GM21825 (cell line): ENCODE results near the gene PIAS4.
"Not testable (repeated sequence)": the region's sequence is repeated elsewhere in the genome, so short reads cannot be mapped to it uniquely, and the experiment has no call there.

Source experiments
- ATAC-seq: cut with Tn5 transposase; IDR thresholded peaks from one replicate; pipeline ENCODE4 v1.9.1; 2021; ENCODE audit warnings: mild to moderate bottlenecking, moderate library complexity; ENCODE audit not compliant: unreplicated experiment

Gene PIAS4

DNA sequence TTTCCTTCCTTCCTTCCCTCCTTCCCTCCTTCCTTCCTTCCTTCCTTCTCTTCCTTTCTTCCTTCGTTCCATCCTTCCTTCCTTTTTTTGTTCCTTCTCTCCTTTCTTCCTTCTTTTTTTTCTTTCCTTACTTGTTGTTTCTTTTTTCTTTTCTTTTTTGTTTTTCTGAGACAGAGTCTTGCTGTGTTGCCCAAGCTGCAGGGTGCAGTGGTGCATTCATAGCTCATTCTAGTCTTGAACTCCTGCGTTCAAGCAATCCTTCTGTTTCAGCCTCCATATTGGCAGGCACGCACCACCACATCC lies 16.8 kb upstream of the PIAS4 start:
- ATAC-seq = no peak

DNA sequence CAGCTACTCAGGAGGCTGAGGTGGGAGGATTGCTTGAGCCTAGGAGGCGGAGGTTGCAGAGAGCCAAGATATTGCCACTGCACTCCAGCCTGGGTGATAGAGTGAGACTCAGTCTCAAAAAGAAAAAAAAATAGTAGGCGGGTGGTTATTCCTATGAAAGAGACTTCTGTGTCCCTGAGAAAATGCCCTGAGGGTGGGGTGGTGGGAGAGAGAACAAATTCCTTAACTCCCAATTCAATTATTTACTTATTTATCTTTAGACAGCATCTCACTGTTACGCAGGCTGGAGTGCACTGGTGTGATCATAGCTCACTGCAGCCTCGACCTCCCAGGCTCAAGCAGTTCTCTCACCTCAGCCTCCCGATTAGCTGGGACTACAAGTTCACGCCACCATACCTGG lies 11.9 kb upstream of the PIAS4 start:
- no peak for ATAC-seq

DNA sequence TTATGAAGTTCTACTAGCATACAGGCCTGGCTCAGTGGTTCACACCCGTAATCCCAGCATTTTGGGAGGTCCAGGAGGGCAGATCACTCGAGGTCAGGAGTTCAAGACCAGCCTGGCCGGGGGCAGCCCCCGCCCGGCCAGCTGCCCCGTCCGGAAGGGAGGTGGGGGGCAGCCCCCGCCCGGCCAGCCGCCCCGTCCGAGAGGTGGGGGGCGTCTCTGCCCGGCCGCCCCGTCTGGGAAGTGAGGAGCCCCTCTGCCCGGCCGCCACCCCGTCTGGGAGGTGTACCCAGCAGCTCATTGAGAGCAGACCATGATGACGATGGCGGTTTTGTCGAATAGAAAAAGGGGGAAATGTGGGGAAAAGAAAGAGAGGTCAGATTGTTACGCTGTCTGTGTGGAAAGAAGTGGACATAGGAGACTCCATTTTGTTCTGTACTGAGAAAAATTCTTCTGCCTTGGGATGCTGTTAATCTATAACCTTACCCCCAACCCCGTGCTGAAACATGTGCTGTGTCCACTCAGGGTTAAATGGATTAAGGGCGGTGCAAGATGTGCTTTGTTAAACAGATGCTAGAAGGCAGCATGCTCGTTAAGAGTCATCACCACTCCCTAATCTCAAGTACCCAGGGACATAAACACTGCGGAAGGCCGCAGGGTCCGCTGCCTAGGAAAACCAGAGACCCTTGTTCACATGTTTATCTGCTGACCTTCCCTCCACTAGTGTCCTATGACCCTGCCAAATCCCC lies 8.7 kb upstream of the PIAS4 start:
- not testable (repeated sequence) for ATAC-seq

GRCh38 chr19:4000798-4001197 lies 6.7 kb upstream of the PIAS4 start:
- not testable (repeated sequence) for ATAC-seq

DNA sequence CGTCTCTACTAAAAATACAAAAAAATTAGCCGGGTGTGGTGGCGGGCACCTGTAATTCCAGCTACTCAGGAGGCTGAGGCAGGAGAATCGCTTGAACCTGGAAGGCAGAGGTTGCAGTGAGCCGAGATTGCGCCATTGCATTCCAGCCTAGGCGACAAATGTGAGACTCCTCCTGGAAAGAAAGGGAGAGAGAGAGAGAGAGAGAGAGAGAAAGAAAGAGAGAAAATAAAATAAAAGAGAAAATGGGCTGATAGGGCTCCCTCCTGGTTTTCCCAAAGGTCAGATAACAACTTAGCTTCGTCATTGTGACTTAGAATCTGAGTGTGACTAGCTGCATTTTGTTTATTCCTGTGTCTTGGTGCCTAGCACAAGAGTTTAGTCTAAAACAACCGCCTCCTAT lies 2.1 kb upstream of the PIAS4 start:
- not testable (repeated sequence) for ATAC-seq

DNA sequence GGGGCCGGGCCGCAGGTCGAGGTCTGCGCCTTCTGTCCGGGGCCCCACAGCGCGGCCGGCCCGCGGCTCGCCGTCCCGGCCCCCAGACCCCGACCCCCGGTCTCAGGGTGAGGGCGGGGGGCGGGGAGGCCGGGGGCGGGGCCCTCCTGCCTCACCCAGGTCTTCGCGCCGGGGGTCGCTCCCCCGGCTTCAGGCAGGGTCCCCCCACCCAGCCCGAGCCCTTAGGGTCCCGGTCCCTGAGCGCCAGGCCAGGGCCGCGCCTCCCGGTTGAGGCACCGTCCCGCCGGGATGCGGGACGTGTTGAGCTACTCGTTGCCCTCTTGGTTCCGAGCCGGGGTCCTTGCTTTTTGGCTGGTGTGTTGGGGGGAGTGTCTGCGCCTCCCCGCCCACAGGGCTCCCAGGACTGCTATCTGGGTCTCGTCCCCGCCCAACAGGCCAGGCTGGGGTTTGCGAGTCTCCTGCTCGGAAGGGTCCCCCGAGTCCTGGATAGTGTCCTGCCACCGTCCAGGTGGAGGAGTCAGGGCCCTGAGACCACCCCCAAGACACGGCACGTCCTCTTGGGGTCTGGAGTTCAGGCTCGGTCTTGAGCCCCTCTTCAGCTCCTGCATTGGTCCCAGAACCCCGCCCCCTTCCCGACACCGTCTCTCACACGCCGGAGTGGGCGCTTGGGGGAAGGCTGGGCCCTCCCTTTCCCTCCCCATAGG lies 452 bp downstream of the PIAS4 start:
- peak; percentile 8 for ATAC-seq

DNA sequence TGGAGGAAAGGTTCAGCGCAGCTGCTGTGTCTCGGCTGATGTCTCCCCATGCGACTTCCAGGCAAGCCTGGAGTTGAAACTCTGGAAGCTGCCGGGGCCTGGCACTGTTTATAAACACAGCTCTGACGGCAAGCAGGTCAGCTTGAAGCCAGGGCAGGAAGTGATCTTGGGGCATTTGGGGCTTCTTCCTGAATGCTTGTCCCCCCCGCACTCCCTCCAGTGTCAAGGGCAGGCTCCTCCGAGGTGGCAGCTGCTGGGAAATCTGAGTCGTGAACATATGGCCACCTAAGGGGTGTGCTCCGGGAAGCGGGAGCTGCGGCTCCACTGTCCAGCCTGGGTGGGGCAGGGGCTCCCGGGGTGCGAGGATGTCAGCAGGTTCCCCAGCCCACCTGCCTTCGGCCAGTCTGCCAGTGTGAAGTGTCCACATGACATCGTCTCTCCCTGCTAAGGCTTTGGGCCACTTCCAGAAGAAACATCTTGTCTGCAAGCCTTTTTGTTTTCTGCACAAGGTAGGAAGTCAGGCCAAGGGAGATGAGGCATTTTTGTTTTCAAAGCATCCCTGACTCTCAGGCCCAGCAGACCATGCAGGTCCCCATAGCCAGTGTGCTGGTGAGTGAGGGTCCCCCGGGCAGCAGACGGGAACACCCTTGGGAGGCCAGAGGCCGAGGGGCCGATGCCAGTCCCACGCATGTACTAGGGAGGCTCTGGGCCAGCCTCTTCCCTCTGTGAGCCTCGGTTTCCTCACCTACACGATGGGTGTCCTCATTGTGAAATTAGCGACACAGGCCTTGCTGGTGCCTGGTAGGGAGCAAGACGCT lies 2.7 kb downstream of the PIAS4 start:
- no peak for ATAC-seq

DNA sequence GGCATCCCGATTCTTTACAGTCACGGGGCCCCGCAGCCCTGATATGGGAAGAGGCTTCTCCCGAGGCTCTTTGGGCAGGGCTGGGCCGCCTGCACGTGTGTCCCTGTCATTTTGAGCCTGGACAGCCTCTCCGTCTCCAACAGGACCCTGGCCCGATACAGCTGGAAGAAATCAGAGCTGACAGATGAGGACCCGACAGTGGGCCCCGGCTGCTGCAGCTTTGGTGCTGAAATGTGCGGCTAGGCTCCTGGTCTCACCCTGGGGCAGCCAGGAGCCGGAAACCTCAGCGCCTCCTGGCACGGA lies 3.2 kb downstream of the PIAS4 start:
- ATAC-seq = no peak

- not testable (repeated sequence) for ATAC-seq
Measured at GRCh38 chr19:4011430-4011829, 3.9 kb downstream of the PIAS4 start.

DNA sequence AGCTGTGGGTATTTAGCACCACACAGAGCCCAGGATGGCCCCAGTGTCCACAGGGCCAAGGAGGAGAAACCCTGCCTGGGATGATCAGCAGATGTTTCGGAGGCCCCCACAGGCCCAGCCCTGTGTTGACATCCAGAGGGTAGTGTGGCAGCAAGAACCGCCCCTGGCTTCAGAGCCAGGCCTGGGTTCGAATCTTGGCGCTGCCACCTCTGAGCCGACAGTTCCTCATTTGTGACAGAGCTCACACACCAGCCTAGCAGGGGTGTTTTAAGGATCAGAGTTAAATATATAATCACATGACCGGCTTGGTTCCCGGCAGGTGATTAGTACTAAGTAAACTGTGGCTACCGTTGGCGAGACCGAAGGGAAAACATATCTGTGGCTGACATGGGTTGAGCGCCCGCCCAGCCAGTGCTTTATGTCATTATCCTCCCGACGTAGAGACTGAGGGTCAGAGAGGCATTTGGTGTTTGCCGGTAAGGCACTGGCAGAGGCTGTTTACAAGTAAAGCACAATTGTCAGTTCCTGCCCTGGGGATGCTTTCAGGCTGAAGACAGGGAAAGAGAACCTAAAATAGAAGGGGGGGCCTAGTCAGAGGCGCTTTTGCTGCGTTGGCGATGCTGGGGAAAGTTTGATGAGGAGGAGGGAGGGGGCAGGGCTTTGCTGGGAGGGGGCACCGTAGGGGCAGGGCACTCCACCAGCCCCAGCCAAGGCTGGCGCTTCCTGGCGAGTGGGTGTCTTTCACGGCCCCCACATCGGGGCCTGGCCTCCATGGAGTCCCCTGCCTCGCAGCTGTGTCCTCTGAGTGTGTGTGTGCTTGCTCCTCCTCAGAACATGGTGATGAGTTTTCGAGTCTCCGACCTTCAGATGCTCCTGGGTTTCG lies 4.8 kb downstream of the PIAS4 start:
- no peak for ATAC-seq

DNA sequence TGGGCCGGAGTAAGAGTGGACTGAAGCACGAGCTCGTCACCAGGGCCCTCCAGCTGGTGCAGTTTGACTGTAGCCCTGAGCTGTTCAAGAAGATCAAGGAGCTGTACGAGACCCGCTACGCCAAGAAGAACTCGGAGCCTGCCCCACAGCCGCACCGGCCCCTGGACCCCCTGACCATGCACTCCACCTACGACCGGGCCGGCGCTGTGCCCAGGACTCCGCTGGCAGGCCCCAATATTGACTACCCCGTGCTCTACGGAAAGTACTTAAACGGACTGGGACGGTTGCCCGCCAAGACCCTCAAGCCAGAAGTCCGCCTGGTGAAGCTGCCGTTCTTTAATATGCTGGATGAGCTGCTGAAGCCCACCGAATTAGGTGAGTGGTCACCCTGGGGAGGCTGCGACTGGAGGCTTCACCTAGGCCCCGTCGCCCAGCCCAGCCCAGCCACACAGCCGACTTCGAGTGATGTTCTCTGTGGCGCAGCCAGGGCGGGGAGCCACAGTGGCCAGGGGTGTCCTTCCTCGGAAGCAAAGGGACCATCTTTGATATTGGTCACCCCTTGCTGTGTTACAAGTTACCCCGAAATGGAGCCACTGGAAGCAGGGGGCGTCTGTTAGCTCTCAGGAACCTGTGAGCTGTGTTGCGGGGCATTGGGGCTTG lies 5.6 kb downstream of the PIAS4 start:
- ATAC-seq = no peak

- no peak for ATAC-seq
Measured at GRCh38 chr19:4013886-4014540, 6.5 kb downstream of the PIAS4 start.

- no peak for ATAC-seq
Measured at GRCh38 chr19:4014541-4015491, 7.3 kb downstream of the PIAS4 start.

GRCh38 chr19:4015705-4016402 lies 8.3 kb downstream of the PIAS4 start:
- no peak for ATAC-seq

GRCh38 chr19:4016486-4016885 lies 8.9 kb downstream of the PIAS4 start:
- ATAC-seq = no peak

- ATAC-seq = no peak
Measured at GRCh38 chr19:4016903-4017638, 9.5 kb downstream of the PIAS4 start.

- no peak for ATAC-seq
Measured at GRCh38 chr19:4018140-4018613, 10.6 kb downstream of the PIAS4 start.
